WTC11 (cell line): Measurements from ENCODE around the gene GZF1. TPM values are rescaled to one million over a fixed set of nuclear protein-coding genes. Genes with fewer than 3 reads are reported as not detected.

Source experiments
- ATAC-seq: fragments of 200-7000 bp; cut with Tn5 transposase; 2 replicates; pipeline ENCODE4 v1.10.0; 2021; ENCODE audit warnings: mild to moderate bottlenecking, moderate library complexity
- CTCF ChIA-PET: fragments of 300-600 bp; sonication (Branson Sonifier 250); formaldehyde crosslinking; loops from one replicate; lab custom pipeline; 2021; ENCODE audit warnings: antibody characterized with exemption; lab: Charles Lee
- POLR2A ChIA-PET: fragments of 350-600 bp; sonication (Branson Sonifier 250); formaldehyde crosslinking; loops from one replicate; lab custom pipeline; 2021; ENCODE audit warnings: antibody characterized with exemption; lab: Charles Lee
- DNase-seq: peaks from one replicate; pipeline ENCODE4 v3.0.0; 2021; ENCODE audit warnings: low spot score
- H3K27ac Mint-ChIP-seq: 2 replicates; pipeline ENCODE4 v1.8.0; 2021; ENCODE audit warnings: mixed read lengths
- H3K27me3 Mint-ChIP-seq: 2 replicates; pipeline ENCODE4 v1.8.0; 2021; ENCODE audit warnings: low read depth, mild to moderate bottlenecking, moderate library complexity, mixed read lengths
- H3K36me3 Mint-ChIP-seq: 2 replicates; pipeline ENCODE4 v1.8.0; 2021; ENCODE audit warnings: mixed read lengths
- H3K4me1 Mint-ChIP-seq: 2 replicates; pipeline ENCODE4 v1.8.0; 2022; ENCODE audit warnings: mixed read lengths
- H3K4me3 Mint-ChIP-seq: 2 replicates; pipeline ENCODE4 v1.8.0; 2021; ENCODE audit warnings: mild to moderate bottlenecking, moderate library complexity, mixed read lengths
- H3K9me3 Mint-ChIP-seq: 2 replicates; pipeline ENCODE4 v1.8.0; 2021; ENCODE audit warnings: mixed read lengths
- ARID4B ChIP-seq: sonication (generic); formaldehyde crosslinking; IDR thresholded peaks from 2 replicates; pipeline ENCODE4 v1.8.0; 2023; ENCODE audit warnings: missing genetic modification reagents, mild to moderate bottlenecking, borderline replicate concordance
- CDX4 ChIP-seq: fragments of 250-450 bp; sonication (Bioruptor Pico); IDR thresholded peaks from 2 replicates; pipeline ENCODE4 v1.9.0; 2021; ENCODE audit warnings: moderate library complexity, mild to moderate bottlenecking, inconsistent platforms, borderline replicate concordance
- ESRRA ChIP-seq: sonication (generic); formaldehyde crosslinking; IDR thresholded peaks from 2 replicates; pipeline ENCODE4 v1.8.1; 2022; ENCODE audit warnings: mild to moderate bottlenecking, missing genetic modification reagents, borderline replicate concordance
- FOXK1 ChIP-seq: sonication (generic); formaldehyde crosslinking; IDR thresholded peaks from 2 replicates; pipeline ENCODE4 v1.8.0; 2022; ENCODE audit warnings: mild to moderate bottlenecking, moderate library complexity, missing genetic modification reagents
- GTF2I ChIP-seq: fragments of 250-450 bp; sonication (Bioruptor Pico); conservative IDR thresholded peaks from 2 replicates; pipeline ENCODE4 v1.4.0; 2021; ENCODE audit warnings: mild to moderate bottlenecking
- HMGA2 ChIP-seq: fragments of 250-450 bp; sonication (Bioruptor Pico); IDR thresholded peaks from 2 replicates; pipeline ENCODE4 v1.4.0; 2021; ENCODE audit warnings: mild to moderate bottlenecking, moderate library complexity
- IRF1 ChIP-seq: sonication (generic); formaldehyde crosslinking; IDR thresholded peaks from 2 replicates; pipeline ENCODE4 v1.8.0; 2023; ENCODE audit warnings: missing genetic modification reagents
- IRF2 ChIP-seq: sonication (generic); formaldehyde crosslinking; IDR thresholded peaks from 2 replicates; pipeline ENCODE4 v1.8.0; 2022; ENCODE audit warnings: low read depth, missing genetic modification reagents, borderline replicate concordance
- OVOL2 ChIP-seq: fragments of 250-450 bp; sonication (Bioruptor Pico); IDR thresholded peaks from 2 replicates; pipeline ENCODE4 v1.9.0; 2021; ENCODE audit warnings: mild to moderate bottlenecking, borderline replicate concordance
- STAT6 ChIP-seq: sonication (generic); formaldehyde crosslinking; conservative IDR thresholded peaks from 2 replicates; pipeline ENCODE4 v1.8.1; 2023; ENCODE audit warnings: mild to moderate bottlenecking, low read depth, missing genetic modification reagents, moderate library complexity
- TEAD1 ChIP-seq: sonication (generic); formaldehyde crosslinking; IDR thresholded peaks from 2 replicates; pipeline ENCODE4 v1.8.0; 2022; ENCODE audit warnings: mild to moderate bottlenecking, missing genetic modification reagents
- TP53 ChIP-seq: sonication (generic); formaldehyde crosslinking; IDR thresholded peaks from 2 replicates; pipeline ENCODE4 v1.8.1; 2023; ENCODE audit warnings: mild to moderate bottlenecking, missing genetic modification reagents
- ZNF138 ChIP-seq: sonication (generic); formaldehyde crosslinking; conservative IDR thresholded peaks from 2 replicates; pipeline ENCODE4 v1.8.1; 2022; ENCODE audit warnings: mild to moderate bottlenecking, moderate library complexity, missing genetic modification reagents
- ZNF416 ChIP-seq: fragments of 250-450 bp; sonication (Bioruptor Pico); IDR thresholded peaks from 2 replicates; pipeline ENCODE4 v1.9.0; 2021; ENCODE audit warnings: mild to moderate bottlenecking, inconsistent platforms
- ZNF425 ChIP-seq: fragments of 250-450 bp; sonication (Bioruptor Pico); conservative IDR thresholded peaks from 2 replicates; pipeline ENCODE4 v1.9.0; 2021; ENCODE audit warnings: mild to moderate bottlenecking
- total RNA-seq: library from RNA; stranded (reverse); gene quantifications from 3 replicates; pipeline ENCODE4 v1.2.3, GENCODE V29; 2021

GZF1 gene
- total RNA-seq, 1 experiment from 2014 or later: 9.5 TPM

GRCh38 chr20:23390091-23390774 lies 28.3 kb downstream of the GZF1 start:
- no peak overlapping the region; the same call in 1 of the 2 replicates for H3K4me3 Mint-ChIP-seq
- peak overlapping the region; percentile 78 for H3K27ac Mint-ChIP-seq
- DNase-seq (no peak), ATAC-seq (no peak)
- no peaks in the 10 kb centered on the region; the same call in 1 of the 2 replicates for H3K9me3 Mint-ChIP-seq
- H3K36me3 Mint-ChIP-seq: peaks cover 69% of the 10 kb centered on the region
- H3K4me1 Mint-ChIP-seq: peaks cover 53% of the 10 kb centered on the region
- ChIA-PET CTCF (interaction anchor here (1.0 kb wide), 1 partner anchor 32 kb away, joined by 3 read pairs; the partner anchor contains the start of gene NAPB), POLR2A (no interaction called here)
- H3K27me3 Mint-ChIP-seq: no peaks in the 10 kb centered on the region
- TF ChIP-seq OVOL2 (CRISPR knock-in tag): no peak
- no peak for TF ChIP-seq ZNF416
- no peak for TF ChIP-seq HMGA2
- no peak for TF ChIP-seq ZNF138 (CRISPR knock-in tag)
- TF ChIP-seq FOXK1: no peak
- TF ChIP-seq ARID4B: no peak
- no peak for TF ChIP-seq IRF2 (CRISPR knock-in tag)
- no peak for TF ChIP-seq IRF1 (CRISPR knock-in tag)
- TF ChIP-seq STAT6: no peak
- no peak for TF ChIP-seq CDX4 (CRISPR knock-in tag)
- no peak for TF ChIP-seq TEAD1
- no peak for TF ChIP-seq ESRRA (CRISPR knock-in tag)
- no peak for TF ChIP-seq GTF2I
- TF ChIP-seq TP53: no peak
- TF ChIP-seq ZNF425 (CRISPR knock-in tag): no peak
